H7 (cell line): ENCODE results near the gene SLC25A29. TPM values are rescaled to one million over a fixed set of nuclear protein-coding genes. Genes with fewer than 3 reads are reported as not detected.

ENCODE experiments used
- DNase-seq: peaks from one replicate; pipeline ENCODE4 v3.0.0; 2012
- H3K27me3 ChIP-seq: 2 replicates; pipeline ENCODE4 v1.6.0; 2011; ENCODE audit warnings: mild to moderate bottlenecking, low read length; ENCODE audit not compliant: control insufficient read depth, insufficient read depth
- H3K36me3 ChIP-seq: replicated peaks from 2 replicates; pipeline ENCODE4 v1.5.1; 2011; ENCODE audit warnings: low read length; ENCODE audit not compliant: control insufficient read depth, insufficient read depth
- H3K4me3 ChIP-seq: 2 replicates; pipeline ENCODE4 v1.5.1; 2011; ENCODE audit warnings: low read depth, mild to moderate bottlenecking, control low read depth, low read length, moderate library complexity; ENCODE audit not compliant: insufficient read depth
- total RNA-seq: library from RNA; depleted of rRNA; stranded (reverse); fragments of >200 nt; shearing (Covaris generic); gene quantifications from 2 replicates; pipeline ENCODE4 v1.2.3, GENCODE V29; 2014

SLC25A29 gene
- total RNA-seq, 1 experiment from 2014 or later = 124 TPM

DNA sequence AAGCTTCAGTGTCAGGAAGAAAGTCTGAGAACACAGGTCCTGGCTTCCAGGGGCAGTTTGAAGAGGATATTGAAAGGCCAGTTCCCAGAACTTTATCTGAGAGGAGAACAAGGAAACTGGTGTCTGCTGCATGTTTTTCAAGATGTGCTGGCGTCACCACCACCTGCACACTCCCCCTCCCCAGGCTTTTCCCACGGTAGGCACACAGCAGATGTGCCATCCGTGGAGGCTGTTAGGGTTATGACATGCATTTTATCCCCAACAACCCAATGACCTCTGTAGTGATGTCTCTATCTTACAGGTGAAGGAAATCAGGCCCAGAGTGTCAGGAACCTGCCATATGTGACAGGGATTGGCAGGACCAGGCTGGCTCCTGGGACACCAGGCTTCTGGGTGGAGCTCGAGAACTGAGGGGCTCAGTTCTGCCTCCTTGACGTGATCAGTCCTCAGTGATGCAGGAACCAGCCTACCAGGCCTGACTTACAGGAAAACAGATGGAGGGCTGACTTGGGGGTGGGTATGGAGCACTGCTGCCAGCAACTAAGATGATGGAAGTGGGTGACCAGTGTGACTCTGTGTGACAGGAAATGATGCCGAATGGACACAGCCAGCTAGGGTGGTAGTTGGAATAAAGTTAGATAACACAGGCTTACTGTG lies 33.6 kb upstream of the SLC25A29 start:
- Histone ChIP-seq H3K36me3 (peaks cover 26% of the 10 kb centered on the region), H3K27me3 (no peaks in the 10 kb centered on the region), H3K4me3 (no peak overlapping the region)
- peak; percentile 27 for DNase-seq

DNA sequence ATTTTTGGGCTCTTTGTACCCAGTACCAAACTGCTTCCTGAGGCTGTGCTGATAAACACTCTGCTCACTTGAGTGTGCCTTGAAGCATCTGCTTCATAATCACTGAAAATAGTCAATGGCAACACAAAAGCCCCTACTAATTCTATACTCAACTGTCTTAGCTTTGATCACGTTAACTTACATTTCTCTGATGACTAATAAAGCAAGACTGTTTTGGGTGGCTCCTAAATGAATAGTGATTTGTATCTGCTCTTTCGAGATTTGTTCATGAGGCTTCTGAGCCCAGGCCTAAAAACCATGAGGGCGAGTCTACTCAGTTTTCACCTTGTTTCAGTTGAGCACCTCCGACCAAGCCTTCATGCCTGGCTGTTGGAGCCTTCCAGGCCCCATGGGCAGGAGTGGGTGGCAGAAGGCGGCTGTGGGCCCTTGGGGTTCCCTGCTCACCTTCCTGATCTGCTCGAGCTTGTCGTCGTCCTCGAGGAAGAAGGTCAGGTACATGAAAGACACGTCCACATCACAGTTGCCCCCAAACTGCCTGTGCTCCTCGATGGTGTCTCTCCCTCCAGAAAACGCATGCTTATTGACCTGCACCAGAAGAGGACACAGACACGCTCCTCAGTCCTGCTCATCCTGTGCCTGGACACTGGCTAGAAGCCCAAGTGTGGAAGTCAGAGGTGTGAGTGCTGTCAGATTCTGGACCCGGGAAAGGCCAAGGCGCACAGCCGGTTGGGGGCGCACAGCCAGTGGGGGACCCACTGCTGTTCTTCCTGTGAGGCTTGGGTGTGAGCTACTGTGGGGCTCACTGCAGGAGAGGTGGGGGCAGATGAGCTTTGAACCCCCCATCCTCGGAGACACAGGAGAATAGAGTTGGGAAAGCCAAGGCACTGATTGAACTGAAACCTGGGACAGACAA lies 30.6 kb upstream of the SLC25A29 start:
- no peaks in the 10 kb centered on the region for H3K27me3 ChIP-seq
- H3K4me3 ChIP-seq = no peak overlapping the region
- peak; percentile 28 for DNase-seq
- H3K36me3 ChIP-seq = peaks cover 27% of the 10 kb centered on the region

DNA sequence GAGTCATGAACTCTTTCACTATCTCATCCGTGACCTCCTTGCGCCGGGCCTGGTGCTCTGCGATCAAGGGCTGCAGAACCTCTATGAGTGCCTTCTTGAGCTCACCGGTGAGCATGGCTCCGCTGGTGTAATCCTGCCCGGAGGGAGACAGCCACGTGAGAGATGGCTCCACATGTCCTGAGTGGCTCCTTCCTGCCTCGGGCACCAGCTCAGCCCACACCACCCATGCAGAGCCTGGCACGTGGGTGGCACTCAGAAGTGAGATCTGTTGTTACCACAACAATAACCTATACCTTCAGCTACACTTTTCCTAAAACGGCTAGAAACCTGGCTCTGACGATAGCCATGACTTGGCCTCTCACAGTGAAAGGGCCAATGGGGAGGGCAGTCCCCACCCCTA lies 28.7 kb upstream of the SLC25A29 start:
- H3K36me3 ChIP-seq = peaks cover 18% of the 10 kb centered on the region

GRCh38 chr14:100333827-100334226 lies 27.6 kb upstream of the SLC25A29 start:
- DNase-seq = peak; percentile 19
- Histone ChIP-seq H3K4me3 (no peak overlapping the region), H3K36me3 (peaks cover 14% of the 10 kb centered on the region), H3K27me3 (no peaks in the 10 kb centered on the region)

More for the DNA sequence above, 28.7 kb upstream of the SLC25A29 start:
- H3K27me3 ChIP-seq = no peaks in the 10 kb centered on the region
- no peak overlapping the region for H3K4me3 ChIP-seq
- peak; percentile 11 for DNase-seq

DNA sequence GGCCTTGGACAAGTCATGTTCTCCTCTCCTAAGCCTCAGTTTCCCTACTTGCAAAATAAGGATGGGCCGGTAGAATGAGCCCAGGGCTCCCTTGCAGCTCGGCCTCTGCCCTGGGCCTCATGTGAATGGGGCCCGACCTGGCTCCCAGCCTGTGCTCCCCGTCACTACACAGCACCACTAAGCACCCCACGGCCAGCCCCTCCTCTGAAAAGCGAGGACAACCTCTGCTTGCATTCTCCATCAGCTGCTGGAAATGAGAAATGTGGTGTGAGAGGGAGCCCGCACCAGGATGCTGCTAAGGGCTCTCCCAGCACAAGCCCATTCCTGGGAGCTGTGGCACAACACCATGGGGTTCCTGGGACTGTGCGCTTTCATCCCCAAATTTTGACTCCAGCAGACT lies 27.1 kb upstream of the SLC25A29 start:
- Histone ChIP-seq H3K36me3 (peaks cover 14% of the 10 kb centered on the region), H3K27me3 (no peaks in the 10 kb centered on the region), H3K4me3 (no peak overlapping the region)
- no peak for DNase-seq

- Histone ChIP-seq H3K36me3 (peaks cover 11% of the 10 kb centered on the region), H3K27me3 (no peaks in the 10 kb centered on the region), H3K4me3 (no peak overlapping the region)
- DNase-seq = no peak
Observed at GRCh38 chr14:100332797-100333196, 26.6 kb upstream of the SLC25A29 start.

DNA sequence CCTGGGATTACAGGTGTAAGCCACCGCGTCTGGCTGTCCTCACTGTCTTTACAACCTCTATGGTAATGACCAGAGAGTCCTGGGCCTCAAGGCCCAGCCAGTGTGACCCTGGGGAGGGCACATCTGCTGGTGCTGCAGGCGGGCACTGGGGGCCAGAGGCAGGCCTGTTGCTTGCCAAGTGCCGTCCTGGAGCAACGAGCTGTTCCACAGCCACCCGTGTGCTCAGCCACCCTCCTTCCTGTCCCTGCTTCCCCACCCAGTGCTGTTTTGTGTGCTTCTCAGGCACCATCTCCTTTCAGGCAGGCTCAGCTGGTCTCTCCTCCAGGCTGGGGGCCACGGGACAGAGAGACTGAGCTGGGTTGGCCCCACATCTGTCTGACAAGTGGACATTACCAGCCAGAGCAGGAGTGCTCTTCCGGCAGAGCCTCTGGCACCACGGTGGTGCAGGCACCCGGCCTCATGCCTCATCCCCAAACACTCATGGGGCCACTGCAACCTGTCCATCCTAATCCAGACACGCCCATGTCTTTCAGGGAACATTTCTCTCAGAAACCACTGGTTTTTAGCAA lies 25.9 kb upstream of the SLC25A29 start:
- H3K27me3 ChIP-seq = no peaks in the 10 kb centered on the region
- no peak overlapping the region for H3K4me3 ChIP-seq
- peaks cover 10% of the 10 kb centered on the region for H3K36me3 ChIP-seq
- no peak for DNase-seq

DNA sequence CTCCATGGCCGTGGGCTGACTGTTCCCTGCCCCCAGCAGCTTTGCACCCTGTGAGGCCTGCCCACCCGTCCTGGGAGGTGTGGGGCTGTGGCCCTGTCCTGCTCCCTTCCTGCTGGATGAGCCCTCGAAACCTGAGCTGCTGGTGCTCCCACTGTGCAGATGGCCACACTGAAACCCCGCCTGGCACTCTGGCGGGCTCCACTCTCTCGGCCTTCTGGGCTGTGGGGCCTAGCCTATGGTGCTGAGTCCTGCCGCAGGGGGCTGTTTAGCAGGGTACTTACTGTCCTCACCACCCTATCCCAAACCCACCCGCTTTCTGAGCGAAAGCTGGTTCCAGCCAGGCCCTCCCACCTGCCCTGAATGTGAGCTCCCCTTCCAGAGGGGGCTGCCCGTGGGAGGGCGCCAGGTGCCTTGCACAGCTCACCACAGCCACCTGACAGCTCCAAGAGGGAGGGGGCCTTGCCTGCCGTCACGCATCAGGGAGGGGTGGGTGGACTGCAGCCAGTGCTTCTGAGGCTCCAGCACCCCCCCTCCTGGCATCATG lies 24.2 kb upstream of the SLC25A29 start:
- DNase-seq = peak; percentile 70
- Histone ChIP-seq H3K27me3 (no peaks in the 10 kb centered on the region), H3K36me3 (peaks cover 4% of the 10 kb centered on the region), H3K4me3 (no peak overlapping the region)

- Histone ChIP-seq H3K27me3 (no peaks in the 10 kb centered on the region), H3K4me3 (no peak overlapping the region), H3K36me3 (peaks cover 4% of the 10 kb centered on the region)
- no peak for DNase-seq
Observed at GRCh38 chr14:100330007-100330344, 23.7 kb upstream of the SLC25A29 start.

- H3K4me3 ChIP-seq = no peak overlapping the region
- H3K36me3 ChIP-seq = no peaks in the 10 kb centered on the region; the same call in none of the 2 replicates
- peak; percentile 64 for DNase-seq
- no peaks in the 10 kb centered on the region for H3K27me3 ChIP-seq
Observed at GRCh38 chr14:100329233-100330006, 23.2 kb upstream of the SLC25A29 start.

DNA sequence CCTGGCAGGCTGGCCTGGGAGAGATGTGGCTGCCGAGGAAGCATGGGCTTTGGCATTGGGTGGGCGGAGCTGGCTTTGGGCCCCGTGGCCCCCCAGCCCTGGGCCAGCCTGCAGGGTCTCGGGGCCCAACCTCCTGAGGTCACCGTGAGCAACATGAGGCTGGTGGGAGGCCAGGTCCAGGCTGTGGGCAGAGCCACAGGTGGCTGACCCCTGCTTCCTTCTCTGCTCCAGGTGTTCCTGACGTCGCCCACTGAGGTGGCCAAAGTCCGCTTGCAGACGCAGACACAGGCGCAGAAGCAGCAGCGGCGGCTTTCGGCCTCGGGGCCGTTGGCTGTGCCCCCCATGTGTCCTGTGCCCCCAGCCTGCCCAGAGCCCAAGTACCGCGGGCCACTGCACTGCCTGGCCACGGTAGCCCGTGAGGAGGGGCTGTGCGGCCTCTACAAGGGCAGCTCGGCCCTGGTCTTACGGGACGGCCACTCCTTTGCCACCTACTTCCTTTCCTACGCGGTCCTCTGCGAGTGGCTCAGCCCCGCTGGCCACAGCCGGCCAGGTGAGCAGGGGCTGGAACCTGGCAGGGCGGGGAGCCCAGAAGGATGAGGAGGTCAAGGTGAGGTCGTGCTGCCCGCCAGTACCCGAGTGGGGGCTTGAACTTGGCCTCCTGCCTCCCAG lies 22.4 kb upstream of the SLC25A29 start:
- peak; percentile 63 for DNase-seq
- H3K27me3 ChIP-seq = no peaks in the 10 kb centered on the region
- H3K36me3 ChIP-seq = no peaks in the 10 kb centered on the region
- H3K4me3 ChIP-seq = no peak overlapping the region

DNA sequence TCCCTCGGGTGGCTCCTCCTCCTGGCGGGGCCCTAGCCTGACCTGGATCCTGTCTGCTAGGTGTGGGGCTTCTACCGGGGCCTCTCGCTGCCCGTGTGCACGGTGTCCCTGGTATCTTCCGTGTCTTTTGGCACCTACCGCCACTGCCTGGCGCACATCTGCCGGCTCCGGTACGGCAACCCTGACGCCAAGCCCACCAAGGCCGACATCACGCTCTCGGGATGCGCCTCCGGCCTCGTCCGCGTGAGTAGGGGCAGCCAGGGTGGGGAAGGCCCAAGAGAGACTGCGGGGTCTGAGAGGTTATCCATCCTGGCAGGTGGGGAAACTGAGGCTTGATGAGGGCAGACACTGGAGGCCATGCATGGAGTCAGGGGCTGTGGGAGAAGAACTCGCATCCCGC lies 20.9 kb upstream of the SLC25A29 start:
- DNase-seq = no peak
- H3K27me3 ChIP-seq = no peaks in the 10 kb centered on the region

GRCh38 chr14:100325958-100326357 lies 19.7 kb upstream of the SLC25A29 start:
- Histone ChIP-seq H3K27me3 (no peaks in the 10 kb centered on the region), H3K4me3 (no peak overlapping the region)

More for the DNA sequence above, 20.9 kb upstream of the SLC25A29 start:
- Histone ChIP-seq H3K36me3 (no peaks in the 10 kb centered on the region), H3K4me3 (no peak overlapping the region)

GRCh38 chr14:100325231-100325632 lies 19.0 kb upstream of the SLC25A29 start:
- no peaks in the 10 kb centered on the region for H3K36me3 ChIP-seq
- no peak for DNase-seq
- H3K4me3 ChIP-seq = no peak overlapping the region
- no peaks in the 10 kb centered on the region for H3K27me3 ChIP-seq

More at GRCh38 chr14:100325958-100326357, 19.7 kb upstream of the SLC25A29 start:
- no peaks in the 10 kb centered on the region for H3K36me3 ChIP-seq
- no peak for DNase-seq
